ENCODE results near the gene TBC1D23. TPM values are rescaled to one million over a fixed set of nuclear protein-coding genes. Genes with fewer than 3 reads are reported as not detected.

The TBC1D23 gene
- total RNA-seq, 4 donors from 2014 or later, result 25.7 to 36.6 (median 34.6) TPM

DNA sequence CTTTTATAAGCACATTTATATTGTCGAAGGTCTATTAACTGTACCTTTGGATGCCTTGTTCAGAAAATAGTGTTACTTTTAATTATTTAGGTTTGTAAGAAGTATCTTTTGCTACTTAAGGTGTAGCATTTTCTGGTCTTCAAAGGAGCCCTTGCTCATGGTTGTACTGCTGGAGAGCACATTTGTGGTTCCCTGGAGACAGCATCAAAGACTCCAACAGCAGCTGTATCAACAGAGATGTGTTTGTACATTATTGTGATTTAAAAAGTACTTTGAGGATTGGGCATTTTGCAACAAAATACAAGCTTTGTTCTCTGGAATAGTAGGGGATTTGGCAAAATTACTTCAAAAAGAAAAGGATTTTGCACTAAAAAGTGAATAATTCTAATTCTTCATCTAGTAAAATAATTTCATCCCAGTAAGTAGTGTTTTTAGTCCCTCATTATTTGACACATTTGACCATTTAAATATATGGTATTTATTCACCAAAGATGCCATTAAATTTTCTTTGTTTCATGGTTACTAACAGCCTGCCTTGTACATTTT lies 16.5 kb downstream of the TBC1D23 start:
- no peak overlapping the region for H3K4me3 ChIP-seq
- TF ChIP-seq POLR2AphosphoS5 (IDR thresholded peaks at IDR 0.05), result no peak
- TF ChIP-seq, protein P1, sequence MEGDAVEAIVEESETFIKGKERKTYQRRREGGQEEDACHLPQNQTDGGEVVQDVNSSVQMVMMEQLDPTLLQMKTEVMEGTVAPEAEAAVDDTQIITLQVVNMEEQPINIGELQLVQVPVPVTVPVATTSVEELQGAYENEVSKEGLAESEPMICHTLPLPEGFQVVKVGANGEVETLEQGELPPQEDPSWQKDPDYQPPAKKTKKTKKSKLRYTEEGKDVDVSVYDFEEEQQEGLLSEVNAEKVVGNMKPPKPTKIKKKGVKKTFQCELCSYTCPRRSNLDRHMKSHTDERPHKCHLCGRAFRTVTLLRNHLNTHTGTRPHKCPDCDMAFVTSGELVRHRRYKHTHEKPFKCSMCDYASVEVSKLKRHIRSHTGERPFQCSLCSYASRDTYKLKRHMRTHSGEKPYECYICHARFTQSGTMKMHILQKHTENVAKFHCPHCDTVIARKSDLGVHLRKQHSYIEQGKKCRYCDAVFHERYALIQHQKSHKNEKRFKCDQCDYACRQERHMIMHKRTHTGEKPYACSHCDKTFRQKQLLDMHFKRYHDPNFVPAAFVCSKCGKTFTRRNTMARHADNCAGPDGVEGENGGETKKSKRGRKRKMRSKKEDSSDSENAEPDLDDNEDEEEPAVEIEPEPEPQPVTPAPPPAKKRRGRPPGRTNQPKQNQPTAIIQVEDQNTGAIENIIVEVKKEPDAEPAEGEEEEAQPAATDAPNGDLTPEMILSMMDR (IDR thresholded peaks at IDR 0.05), result no peak
- TF ChIP-seq POLR2A (IDR thresholded peaks at IDR 0.05), result no peak
- no peak for TF ChIP-seq EP300 (IDR thresholded peaks at IDR 0.05)
- H3K9me3 ChIP-seq, result no peaks in the 10 kb centered on the region
- WGBS, result 86% methylated on average over 1 of the region's 1 CpG
- H3K4me1 ChIP-seq, result no peaks in the 10 kb centered on the region
- H3K27me3 ChIP-seq, result no peaks in the 10 kb centered on the region
- peaks cover 20% of the 10 kb centered on the region for H3K36me3 ChIP-seq
- no peak overlapping the region for H3K27ac ChIP-seq
- no peak for DNase-seq (ENCODE audit: low spot score in 2 of 2)

DNA sequence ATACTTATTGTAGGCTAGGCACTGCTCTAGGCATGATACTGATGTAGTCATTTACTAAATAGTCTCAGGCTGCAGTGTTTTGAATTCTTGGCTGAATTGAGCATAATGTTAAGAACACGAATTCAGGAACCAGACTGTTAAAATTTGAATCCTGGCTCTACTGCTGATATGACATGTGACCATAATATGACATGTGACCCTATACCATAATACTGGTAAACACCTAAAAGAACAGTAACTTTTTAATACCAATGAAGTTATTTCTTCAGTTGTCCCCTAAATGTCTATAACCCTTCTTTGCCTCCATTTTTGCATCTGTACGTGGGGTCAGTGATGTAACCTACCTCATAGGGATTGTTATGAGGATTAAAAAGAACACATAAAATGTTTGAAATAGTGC lies 18.1 kb downstream of the TBC1D23 start:
- DNase-seq (ENCODE audit: low spot score in 2 of 2), result no peak
- Histone ChIP-seq H3K4me1 (no peaks in the 10 kb centered on the region), H3K4me3 (no peak overlapping the region), H3K9me3 (no peaks in the 10 kb centered on the region), H3K36me3 (peaks cover 35% of the 10 kb centered on the region), H3K27ac (no peak overlapping the region), H3K27me3 (no peaks in the 10 kb centered on the region)
- TF ChIP-seq POLR2AphosphoS5 (IDR thresholded peaks at IDR 0.05), result no peak
- TF ChIP-seq POLR2A (IDR thresholded peaks at IDR 0.05), result no peak
- TF ChIP-seq, protein P1 (IDR thresholded peaks at IDR 0.05), result no peak
- TF ChIP-seq EP300 (IDR thresholded peaks at IDR 0.05), result no peak
- 75% methylated on average over 2 of the region's 2 CpGs for WGBS

DNA sequence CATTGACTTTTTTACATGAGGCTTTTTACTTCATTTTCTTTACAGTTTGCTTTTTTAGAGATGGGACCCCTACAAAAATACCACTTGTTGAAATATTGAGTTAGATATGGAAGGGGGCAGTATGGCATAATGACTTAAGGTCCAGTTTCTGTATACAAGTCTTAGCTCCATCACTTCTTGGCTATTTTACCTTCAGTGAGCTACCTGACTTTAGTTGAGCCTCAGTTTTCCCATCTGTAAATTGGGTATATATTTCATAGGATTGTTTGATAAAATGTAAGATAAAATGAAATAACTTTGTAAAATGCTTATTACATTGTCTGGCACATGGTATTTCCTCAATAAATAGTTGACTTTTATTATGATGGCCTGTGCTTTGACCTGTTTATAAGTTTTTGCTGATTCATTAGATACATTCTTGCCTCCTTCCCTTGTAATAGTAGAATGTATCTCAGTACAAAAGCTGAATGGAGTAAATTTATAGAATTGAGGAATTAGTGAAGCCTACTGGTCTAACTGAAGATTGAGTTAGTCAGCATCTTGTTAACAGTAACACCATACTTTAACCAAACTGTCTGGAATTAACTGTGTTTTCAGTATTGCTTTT lies 27.6 kb downstream of the TBC1D23 start:
- H3K36me3 ChIP-seq, result peaks cover 75% of the 10 kb centered on the region
- TF ChIP-seq, protein P1 (IDR thresholded peaks at IDR 0.05), result no peak
- no peak for TF ChIP-seq POLR2AphosphoS5 (IDR thresholded peaks at IDR 0.05)
- TF ChIP-seq EP300 (IDR thresholded peaks at IDR 0.05), result no peak
- no peak for TF ChIP-seq POLR2A (IDR thresholded peaks at IDR 0.05)

DNA sequence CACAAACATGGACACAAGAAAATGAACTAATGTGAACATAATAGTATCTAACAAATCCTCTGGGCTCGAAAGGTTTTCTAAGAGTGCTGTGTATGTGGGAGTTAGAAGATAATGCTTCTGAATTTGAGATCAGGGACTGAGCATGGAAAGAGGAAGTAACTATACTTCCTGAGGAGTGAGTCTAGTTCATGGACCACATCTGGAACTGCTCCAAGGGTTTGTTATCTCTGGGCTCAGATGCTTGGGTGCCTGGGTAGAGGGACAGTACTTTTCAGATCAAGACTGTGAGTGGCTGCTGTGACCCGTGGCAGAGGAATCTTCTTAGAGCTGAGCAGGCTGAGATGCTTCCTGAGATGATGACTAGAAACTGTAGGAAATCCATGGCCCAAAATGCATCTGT lies 28.5 kb downstream of the TBC1D23 start:
- Histone ChIP-seq H3K27me3 (no peaks in the 10 kb centered on the region), H3K9me3 (no peaks in the 10 kb centered on the region), H3K27ac (no peak overlapping the region), H3K36me3 (peaks cover 71% of the 10 kb centered on the region), H3K4me3 (no peak overlapping the region), H3K4me1 (no peaks in the 10 kb centered on the region)
- no peak for TF ChIP-seq POLR2A (IDR thresholded peaks at IDR 0.05)
- TF ChIP-seq EP300 (IDR thresholded peaks at IDR 0.05), result no peak
- TF ChIP-seq POLR2AphosphoS5 (IDR thresholded peaks at IDR 0.05), result no peak
- TF ChIP-seq, protein P1 (IDR thresholded peaks at IDR 0.05), result no peak
- 76% methylated on average over 2 of the region's 2 CpGs for WGBS
- no peak for DNase-seq (ENCODE audit: low spot score in 2 of 2)

More for the DNA sequence above, 27.6 kb downstream of the TBC1D23 start:
- no peak for DNase-seq (ENCODE audit: low spot score in 2 of 2)
- Histone ChIP-seq H3K9me3 (no peaks in the 10 kb centered on the region), H3K4me1 (no peaks in the 10 kb centered on the region), H3K4me3 (no peak overlapping the region), H3K27me3 (no peaks in the 10 kb centered on the region), H3K27ac (no peak overlapping the region)

DNA sequence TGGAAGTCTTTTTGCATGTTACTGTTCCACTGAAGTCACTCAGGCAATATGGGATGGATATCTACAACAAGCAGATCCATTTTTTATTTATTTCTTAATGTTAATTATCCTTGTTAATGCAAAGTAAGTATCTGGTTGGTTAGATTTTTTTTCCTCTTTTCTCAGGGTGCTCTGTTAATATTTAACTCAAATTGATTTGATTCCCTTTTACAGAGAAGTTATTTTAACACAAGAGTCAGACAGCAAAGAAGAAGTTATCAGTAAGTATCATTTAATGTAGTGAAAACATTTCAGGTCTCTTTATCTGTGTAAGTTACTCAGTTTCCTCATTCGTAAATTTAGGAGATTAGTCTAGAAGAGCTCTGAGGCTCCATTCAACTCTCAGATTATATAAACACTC lies 34.3 kb downstream of the TBC1D23 start:
- TF ChIP-seq POLR2A (IDR thresholded peaks at IDR 0.05) (no peak), POLR2AphosphoS5 (IDR thresholded peaks at IDR 0.05) (no peak), EP300 (IDR thresholded peaks at IDR 0.05) (no peak)
- TF ChIP-seq, protein P1 (IDR thresholded peaks at IDR 0.05), result no peak
- WGBS, result 100% methylated on average over 1 of the region's 1 CpG
- no peaks in the 10 kb centered on the region for H3K4me1 ChIP-seq
- peaks cover 73% of the 10 kb centered on the region for H3K36me3 ChIP-seq
- no peaks in the 10 kb centered on the region for H3K9me3 ChIP-seq
- no peak overlapping the region for H3K4me3 ChIP-seq
- H3K27me3 ChIP-seq, result no peaks in the 10 kb centered on the region
- no peak overlapping the region for H3K27ac ChIP-seq
- DNase-seq (ENCODE audit: low spot score in 2 of 2), result no peak
